ENCODE results near the gene ZXDB.
"Not testable (repeated sequence)": the region's sequence is repeated elsewhere in the genome, so short reads cannot be mapped to it uniquely, and the experiment has no call there.

Gene ZXDB

GRCh38 chrX:57591284-57592159 lies at the start of gene ZXDB:
Gene ZXDB (plus strand): TSS chrX:57592011. CDS start chrX:57592049, 38 bp downstream.
- not testable (repeated sequence) for DNase-seq

DNA sequence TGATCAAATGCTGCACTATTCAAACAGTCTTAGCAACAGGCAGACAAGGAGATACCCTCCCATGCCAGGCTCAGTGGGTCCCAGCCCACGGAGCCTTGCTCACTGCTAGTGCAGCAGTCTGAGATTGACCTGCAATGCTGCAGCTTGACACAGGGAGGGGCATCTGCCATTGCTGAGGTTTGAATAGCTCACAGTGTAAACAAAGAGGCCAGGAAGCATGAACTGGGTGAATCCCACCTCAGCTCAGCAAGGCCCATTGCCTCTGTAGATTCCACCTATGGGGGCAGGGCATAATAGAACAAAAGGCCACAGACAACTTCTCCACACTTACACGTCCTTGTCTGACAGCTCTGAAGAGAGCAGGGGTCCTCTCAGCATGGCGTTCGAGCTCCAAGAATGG lies 26.6 kb upstream of the ZXDB start:
- no peak for DNase-seq

GRCh38 chrX:57573754-57574153 lies 18.1 kb upstream of the ZXDB start:
- no peak for DNase-seq

DNA sequence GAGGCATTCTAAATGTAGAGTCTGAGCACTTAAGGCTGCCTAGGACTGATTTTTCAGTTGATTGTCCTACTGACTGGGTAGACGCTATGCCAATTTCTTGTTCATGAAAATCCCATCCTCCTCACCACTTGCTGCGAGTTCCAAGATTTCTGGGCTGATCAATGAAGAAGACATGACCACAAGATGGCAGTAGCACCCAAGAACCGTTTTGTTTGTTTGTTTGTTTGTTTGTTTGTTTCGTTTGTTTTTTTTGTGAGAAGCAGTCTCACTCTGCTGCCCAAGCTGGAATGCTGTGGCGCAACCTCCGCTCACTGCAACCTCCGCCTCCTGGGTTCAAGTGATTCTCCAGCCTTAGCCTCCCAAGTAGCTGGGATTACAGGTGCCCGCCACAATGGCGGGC lies 8.9 kb upstream of the ZXDB start:
- DNase-seq, result not testable (repeated sequence)

DNA sequence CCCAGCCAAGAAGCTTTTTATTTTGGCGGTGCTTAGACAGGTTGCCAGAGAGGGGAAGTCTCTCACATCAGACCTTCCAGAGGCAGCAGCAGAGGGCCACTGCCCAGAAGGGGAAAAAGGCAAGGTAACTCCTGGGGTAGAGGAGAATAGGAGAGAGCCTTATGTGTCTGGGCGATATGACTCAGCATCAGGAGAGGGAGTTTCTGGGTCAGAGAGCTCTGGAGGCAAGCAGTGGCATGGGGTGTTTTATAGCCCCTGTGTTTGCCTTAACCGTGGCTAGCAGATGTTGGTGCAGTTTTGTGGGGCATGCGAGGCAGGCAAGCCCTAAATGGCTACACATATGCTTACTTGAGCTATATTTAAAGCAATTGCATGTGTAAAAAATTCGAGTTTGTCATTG lies 8.3 kb upstream of the ZXDB start:
- no peak for DNase-seq

- no peak for DNase-seq
Measured at GRCh38 chrX:57586360-57586759, 5.5 kb upstream of the ZXDB start.

GRCh38 chrX:57587062-57587461 lies 4.7 kb upstream of the ZXDB start:
- no peak for DNase-seq

- DNase-seq, result no peak
Measured at GRCh38 chrX:57587607-57588006, 4.2 kb upstream of the ZXDB start.

- DNase-seq, result not testable (repeated sequence)
Measured at GRCh38 chrX:57592160-57592893, 516 bp downstream of the ZXDB start.

- DNase-seq, result not testable (repeated sequence)
Measured at GRCh38 chrX:57592894-57593215, 1.0 kb downstream of the ZXDB start.

- no peak for DNase-seq
Measured at GRCh38 chrX:57595381-57595811, 3.6 kb downstream of the ZXDB start.

- DNase-seq, result no peak
Measured at GRCh38 chrX:57596109-57596508, 4.3 kb downstream of the ZXDB start.

DNA sequence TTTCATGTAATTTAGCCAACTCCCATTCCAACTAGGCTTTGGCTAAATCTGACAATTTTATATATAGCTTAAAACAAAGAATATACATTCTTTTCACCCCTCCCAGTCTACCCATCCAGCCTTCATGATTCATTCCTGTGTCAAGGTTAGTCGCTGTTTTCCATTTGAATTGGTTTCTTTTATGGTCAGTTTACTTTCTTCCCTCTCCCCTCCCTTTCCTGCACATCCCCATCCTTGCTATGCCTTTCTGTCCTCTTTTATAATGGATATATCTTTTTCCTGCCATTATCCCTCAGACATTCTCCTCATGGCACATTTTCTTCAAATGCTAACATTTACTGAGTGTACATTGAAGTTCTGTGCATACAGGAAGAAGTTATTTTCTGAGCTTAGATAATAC lies 4.7 kb downstream of the ZXDB start:
- no peak for DNase-seq

DNA sequence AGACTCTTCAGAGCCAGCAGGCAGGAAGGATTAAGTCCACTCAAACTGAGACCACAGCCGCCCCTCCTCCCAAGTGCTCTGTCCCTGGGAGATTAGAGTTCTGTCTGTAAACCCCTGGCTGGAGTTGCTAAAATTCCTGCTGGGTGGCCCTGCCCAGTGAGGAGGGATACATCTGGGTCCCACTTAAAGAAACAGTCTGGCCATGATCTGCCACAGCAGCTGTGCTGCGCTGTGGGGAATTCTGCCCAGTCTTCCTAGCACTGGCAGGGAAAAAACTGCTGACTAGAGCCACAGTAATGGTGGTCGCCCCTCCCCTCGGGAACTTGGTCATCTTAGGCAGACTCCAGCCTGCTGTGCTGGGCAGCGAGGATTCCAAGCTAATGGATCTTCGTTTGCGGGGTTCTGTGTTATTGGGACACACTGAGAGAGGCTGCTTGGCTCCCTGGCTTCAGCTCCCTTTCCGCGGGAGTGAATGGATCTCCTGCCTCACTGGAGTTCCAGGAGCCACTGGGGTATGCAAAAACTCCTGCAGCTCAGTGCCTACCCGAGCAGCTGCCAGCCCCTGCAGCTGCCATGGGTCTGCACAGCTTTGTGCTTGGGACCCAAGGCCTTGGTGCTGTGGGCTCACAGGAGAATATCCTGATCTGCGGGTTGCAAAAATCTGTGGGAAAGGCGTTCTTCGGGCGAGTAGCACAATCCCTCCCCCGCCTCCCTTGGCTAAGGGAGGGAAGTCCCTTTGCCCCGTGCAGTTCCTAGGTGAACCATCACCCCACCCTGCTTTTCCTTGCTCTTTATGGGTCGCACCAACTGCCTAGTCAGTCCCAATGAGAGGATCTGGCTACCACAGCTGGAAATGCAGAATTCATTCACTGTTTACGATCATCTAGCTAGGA lies 15.7 kb downstream of the ZXDB start:
- no peak for DNase-seq

DNA sequence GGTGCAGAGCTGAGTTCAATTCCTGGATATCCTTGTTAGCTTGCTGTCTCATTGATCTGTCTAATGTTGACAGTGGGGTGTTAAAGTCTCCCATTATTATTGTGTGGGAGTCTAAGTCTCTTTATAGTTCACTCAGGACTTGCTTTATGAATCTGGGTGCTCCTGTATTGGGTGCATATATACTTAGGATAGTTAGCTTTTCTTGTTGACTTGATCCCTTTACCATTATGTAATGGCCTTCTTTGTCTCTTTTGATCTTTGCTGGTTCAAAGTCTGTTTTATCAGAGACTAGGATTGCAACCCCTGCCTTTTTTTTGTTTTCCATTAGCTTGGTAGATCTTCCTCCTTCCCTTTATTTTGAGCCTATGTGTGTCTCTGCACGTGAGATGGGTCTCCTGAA lies 21.5 kb downstream of the ZXDB start:
- not testable (repeated sequence) for DNase-seq

GRCh38 chrX:57629438-57629837 lies 37.6 kb downstream of the ZXDB start:
- not testable (repeated sequence) for DNase-seq

- DNase-seq, result no peak
Measured at GRCh38 chrX:57640674-57641016, 48.8 kb downstream of the ZXDB start.

GRCh38 chrX:57641338-57641737 lies 49.5 kb downstream of the ZXDB start:
- no peak for DNase-seq

DNA sequence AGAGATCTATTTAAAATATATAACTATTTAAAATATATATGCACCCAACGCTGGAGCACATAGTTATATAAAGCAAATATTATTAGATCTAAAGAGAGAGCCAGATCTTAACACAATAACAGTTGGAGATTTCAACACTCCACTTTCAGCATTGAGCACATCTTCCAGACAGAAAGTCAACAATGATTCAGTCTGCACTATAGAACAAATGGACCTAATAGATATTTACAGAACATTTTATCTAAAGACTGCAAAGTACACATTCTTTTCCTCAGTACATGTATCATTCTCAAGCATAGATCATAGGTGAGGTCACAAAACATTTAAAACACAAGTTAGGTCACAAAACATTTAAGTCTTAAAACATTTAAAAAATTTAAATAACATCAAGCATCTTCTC lies 51.9 kb downstream of the ZXDB start:
- DNase-seq, result no peak

DNA sequence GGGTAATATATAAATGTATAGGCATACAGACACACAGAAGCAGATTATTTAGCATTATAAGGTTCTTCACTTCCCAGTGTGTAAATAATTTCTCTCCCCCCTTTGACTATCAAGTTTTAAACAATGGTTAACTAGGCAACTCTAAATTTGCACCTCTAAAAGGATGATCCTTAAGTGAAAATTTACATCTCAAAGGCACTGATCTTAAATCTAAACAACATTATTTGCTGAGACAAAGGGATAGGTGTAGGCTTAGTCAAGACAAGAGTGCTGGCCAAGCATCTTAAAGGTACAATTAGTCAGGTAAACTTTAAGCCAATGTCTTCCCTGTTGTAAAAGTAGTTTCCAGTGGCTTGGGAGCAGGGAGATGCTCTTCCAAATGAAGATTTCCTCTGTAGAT lies 55.2 kb downstream of the ZXDB start:
- DNase-seq, result no peak

Data from activated T-cell treated with anti-CD3 and anti-CD28 coated beads for 4 hours (primary cell).